HEK293T (cell line): ENCODE measurements around the gene POLR1E.

Experiments used
- BHLHE40 ChIP-seq: fragments of 450-650 bp; IDR thresholded peaks from 2 replicates; pipeline ENCODE4 v1.6.1; 2016; ENCODE audit warnings: mild to moderate bottlenecking, moderate library complexity, borderline replicate concordance
- CTBP1 ChIP-seq: fragments of 450-650 bp; IDR thresholded peaks from 2 replicates; pipeline ENCODE4 v1.6.1; 2016; ENCODE audit warnings: borderline replicate concordance
- ELF4 ChIP-seq: fragments of 450-650 bp; IDR thresholded peaks from 2 replicates; pipeline ENCODE4 v1.6.1; 2017; ENCODE audit warnings: antibody characterized with exemption
- FOXA1 ChIP-seq: fragments of 450-650 bp; IDR thresholded peaks from 2 replicates; pipeline ENCODE4 v1.6.1; 2016; ENCODE audit warnings: mild to moderate bottlenecking
- FOXK2 ChIP-seq: fragments of 450-650 bp; IDR thresholded peaks from 2 replicates; pipeline ENCODE4 v1.6.1; 2016; ENCODE audit warnings: mild to moderate bottlenecking
- FOXM1 ChIP-seq: fragments of 450-650 bp; IDR thresholded peaks from 2 replicates; pipeline ENCODE4 v1.6.1; 2017; ENCODE audit warnings: mild to moderate bottlenecking, borderline replicate concordance
- HDGF ChIP-seq: fragments of 450-650 bp; IDR thresholded peaks from 2 replicates; pipeline ENCODE4 v1.6.1; 2017; ENCODE audit warnings: antibody characterized with exemption, borderline replicate concordance
- L3MBTL2 ChIP-seq: fragments of 450-650 bp; conservative IDR thresholded peaks from 2 replicates; pipeline ENCODE4 v1.6.1; 2016; ENCODE audit warnings: mild to moderate bottlenecking
- SP1 ChIP-seq: fragments of 450-650 bp; IDR thresholded peaks from 2 replicates; pipeline ENCODE4 v1.6.1; 2017
- SUZ12 ChIP-seq: fragments of 450-650 bp; IDR thresholded peaks from 2 replicates; pipeline ENCODE4 v1.6.1; 2016; ENCODE audit warnings: mild to moderate bottlenecking
- TARDBP ChIP-seq: fragments of 450-650 bp; IDR thresholded peaks from 2 replicates; pipeline ENCODE4 v1.6.1; 2016
- ZNF384 ChIP-seq: fragments of 450-650 bp; IDR thresholded peaks from 2 replicates; pipeline ENCODE4 v1.6.1; 2016

- TF ChIP-seq HDGF (no peak), CTBP1 (no peak), ZNF384 (no peak), FOXA1 (no peak), TARDBP (no peak), L3MBTL2 (no peak), SP1 (no peak), BHLHE40 (no peak), FOXK2 (no peak), ELF4 (no peak), SUZ12 (no peak), FOXM1 (no peak)
Observed at GRCh38 chr9:37550781-37551180, 65.0 kb downstream of the POLR1E start.
